ENCODE data around the gene RNASEH2C. TPM values are rescaled to one million over a fixed set of nuclear protein-coding genes. Genes with fewer than 3 reads are reported as not detected.

The RNASEH2C gene
- total RNA-seq, 2 donors from 2014 or later: 41.6 to 47.9 TPM

DNA sequence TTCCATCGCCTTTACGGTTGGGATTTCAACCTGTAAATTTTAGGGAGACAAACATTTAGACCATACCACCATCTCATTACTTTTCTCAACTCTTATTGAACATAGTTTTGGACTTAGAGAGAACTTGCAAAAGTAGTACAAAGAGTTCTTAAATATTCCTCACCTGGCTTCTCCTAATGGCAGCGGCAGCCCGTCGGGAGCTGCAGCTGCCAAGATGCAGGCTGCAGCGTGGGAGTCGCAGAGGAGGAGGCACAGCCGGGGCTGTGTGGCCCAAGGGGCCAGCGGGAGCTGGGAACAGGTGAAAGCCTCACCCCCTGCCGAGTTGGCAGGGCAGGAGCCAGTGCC, 23.1 kb upstream of the RNASEH2C start:
- H3K9me3 ChIP-seq (ENCODE audit: control insufficient read depth, low read length): no peaks in the 10 kb centered on the region
- DNase-seq: no peak
- H3K27me3 ChIP-seq (ENCODE audit: control insufficient read depth, insufficient read depth, low read length, poor library complexity, severe bottlenecking): peaks cover 22% of the 10 kb centered on the region
- no peak overlapping the region for H3K9ac ChIP-seq (ENCODE audit: extremely low read depth, low read length, poor library complexity, severe bottlenecking)
- Mint-ChIP-seq H3K4me3 (no peak overlapping the region), H3K27me3 (ENCODE audit: insufficient read depth) (peaks cover 53% of the 10 kb centered on the region), H3K4me1 (no peaks in the 10 kb centered on the region), H3K36me3 (ENCODE audit: low read depth) (no peaks in the 10 kb centered on the region), H3K27ac (no peak overlapping the region), H3K9me3 (peaks cover 8% of the 10 kb centered on the region)
- TF ChIP-seq, protein P1, sequence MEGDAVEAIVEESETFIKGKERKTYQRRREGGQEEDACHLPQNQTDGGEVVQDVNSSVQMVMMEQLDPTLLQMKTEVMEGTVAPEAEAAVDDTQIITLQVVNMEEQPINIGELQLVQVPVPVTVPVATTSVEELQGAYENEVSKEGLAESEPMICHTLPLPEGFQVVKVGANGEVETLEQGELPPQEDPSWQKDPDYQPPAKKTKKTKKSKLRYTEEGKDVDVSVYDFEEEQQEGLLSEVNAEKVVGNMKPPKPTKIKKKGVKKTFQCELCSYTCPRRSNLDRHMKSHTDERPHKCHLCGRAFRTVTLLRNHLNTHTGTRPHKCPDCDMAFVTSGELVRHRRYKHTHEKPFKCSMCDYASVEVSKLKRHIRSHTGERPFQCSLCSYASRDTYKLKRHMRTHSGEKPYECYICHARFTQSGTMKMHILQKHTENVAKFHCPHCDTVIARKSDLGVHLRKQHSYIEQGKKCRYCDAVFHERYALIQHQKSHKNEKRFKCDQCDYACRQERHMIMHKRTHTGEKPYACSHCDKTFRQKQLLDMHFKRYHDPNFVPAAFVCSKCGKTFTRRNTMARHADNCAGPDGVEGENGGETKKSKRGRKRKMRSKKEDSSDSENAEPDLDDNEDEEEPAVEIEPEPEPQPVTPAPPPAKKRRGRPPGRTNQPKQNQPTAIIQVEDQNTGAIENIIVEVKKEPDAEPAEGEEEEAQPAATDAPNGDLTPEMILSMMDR (conservative IDR thresholded peaks at IDR 0.05): no peak
- WGBS, 2 experiments (ENCODE audit: insufficient coverage in 1 of 2, insufficient read length in 1 of 2): 90 to 95% methylated on average over 10 of the region's 10 CpGs
- no peak overlapping the region for H3K27ac ChIP-seq (ENCODE audit: low read depth, low read length)
- no peak overlapping the region for H3K4me3 ChIP-seq (ENCODE audit: low read length)
- H3K36me3 ChIP-seq (ENCODE audit: control insufficient read depth, insufficient read depth, low read length): no peaks in the 10 kb centered on the region
- no peaks in the 10 kb centered on the region for H3K4me1 ChIP-seq (ENCODE audit: control insufficient read depth, insufficient read depth, low read length)

GRCh38 chr11:65742353-65742752, 21.8 kb upstream of the RNASEH2C start:
- H3K27ac Mint-ChIP-seq: no peak overlapping the region
- H3K27me3 Mint-ChIP-seq (ENCODE audit: insufficient read depth): peaks cover 52% of the 10 kb centered on the region
- H3K9me3 ChIP-seq (ENCODE audit: control insufficient read depth, low read length): no peaks in the 10 kb centered on the region
- no peak overlapping the region for H3K9ac ChIP-seq (ENCODE audit: extremely low read depth, low read length, poor library complexity, severe bottlenecking)
- peaks cover 9% of the 10 kb centered on the region for H3K27me3 ChIP-seq (ENCODE audit: control insufficient read depth, insufficient read depth, low read length, poor library complexity, severe bottlenecking)
- DNase-seq: no peak
- H3K27ac ChIP-seq (ENCODE audit: low read depth, low read length): no peak overlapping the region
- no peaks in the 10 kb centered on the region for H3K4me1 Mint-ChIP-seq
- H3K9me3 Mint-ChIP-seq: peaks cover 17% of the 10 kb centered on the region
- H3K4me1 ChIP-seq (ENCODE audit: control insufficient read depth, insufficient read depth, low read length): no peaks in the 10 kb centered on the region
- H3K4me3 ChIP-seq (ENCODE audit: low read length): no peak overlapping the region
- no peak overlapping the region for H3K4me3 Mint-ChIP-seq
- no peaks in the 10 kb centered on the region for H3K36me3 ChIP-seq (ENCODE audit: control insufficient read depth, insufficient read depth, low read length)
- WGBS, 2 experiments (ENCODE audit: insufficient coverage in 1 of 2, insufficient read length in 1 of 2): 84 to 100% methylated on average over 1 of the region's 1 CpG
- no peaks in the 10 kb centered on the region for H3K36me3 Mint-ChIP-seq (ENCODE audit: low read depth)
- TF ChIP-seq, protein P1 (conservative IDR thresholded peaks at IDR 0.05): no peak

DNA sequence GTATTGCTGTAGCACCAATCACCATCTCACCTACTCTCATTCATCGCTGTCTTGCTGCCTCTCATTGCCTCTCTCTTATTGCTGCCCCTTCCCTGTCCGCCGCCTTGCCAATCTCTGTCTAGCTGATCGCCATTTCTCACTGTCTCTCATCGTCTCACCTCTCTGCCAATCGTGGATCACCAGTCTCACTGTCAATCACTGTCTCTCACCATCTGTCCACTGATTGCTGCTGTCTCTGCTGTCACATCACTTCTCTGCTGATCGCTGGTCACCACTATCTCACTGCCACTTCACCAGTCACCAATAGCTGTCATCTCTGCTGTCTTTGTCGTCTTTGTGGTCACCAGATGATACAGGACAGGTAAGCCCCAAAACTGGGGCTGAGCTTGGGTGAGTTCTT, 20.6 kb upstream of the RNASEH2C start:
- Histone ChIP-seq H3K9ac (ENCODE audit: extremely low read depth, low read length, poor library complexity, severe bottlenecking) (no peak overlapping the region), H3K9me3 (ENCODE audit: control insufficient read depth, low read length) (peaks cover 11% of the 10 kb centered on the region), H3K27me3 (ENCODE audit: control insufficient read depth, insufficient read depth, low read length, poor library complexity, severe bottlenecking) (peaks cover 4% of the 10 kb centered on the region), H3K4me1 (ENCODE audit: control insufficient read depth, insufficient read depth, low read length) (no peaks in the 10 kb centered on the region), H3K27ac (ENCODE audit: low read depth, low read length) (no peak overlapping the region), H3K36me3 (ENCODE audit: control insufficient read depth, insufficient read depth, low read length) (no peaks in the 10 kb centered on the region), H3K4me3 (ENCODE audit: low read length) (no peak overlapping the region)
- Mint-ChIP-seq H3K9me3 (peaks cover 27% of the 10 kb centered on the region), H3K27me3 (ENCODE audit: insufficient read depth) (peaks cover 46% of the 10 kb centered on the region), H3K4me1 (no peaks in the 10 kb centered on the region), H3K36me3 (ENCODE audit: low read depth) (no peaks in the 10 kb centered on the region), H3K4me3 (no peak overlapping the region), H3K27ac (no peak overlapping the region)
- no peak for DNase-seq
- TF ChIP-seq, protein P1 (conservative IDR thresholded peaks at IDR 0.05): no peak
- 75 to 83% methylated on average over 7 to 8 of the region's 8 CpGs for WGBS, 2 experiments (ENCODE audit: insufficient coverage in 1 of 2, insufficient read length in 1 of 2)
